Glomerular endothelial cell (primary cell): ENCODE measurements around the gene CREB3L2. TPM values are rescaled to one million over a fixed set of nuclear protein-coding genes. Genes with fewer than 3 reads are reported as not detected.
"Not testable (repeated sequence)": the region's sequence is repeated elsewhere in the genome, so short reads cannot be mapped to it uniquely, and the experiment has no call there.

Experiments used
- DNase-seq: peaks from one replicate; pipeline ENCODE4 v3.0.0-alpha.2; 2011; ENCODE audit warnings: low read depth, low spot score; ENCODE audit errors: extremely low read depth
- total RNA-seq: library from RNA; depleted of rRNA; stranded (reverse); fragments of >200 nt; gene quantifications from 2 replicates; pipeline ENCODE4 v1.2.3, GENCODE V29; 2015

The CREB3L2 gene
- total RNA-seq, 1 donor from 2014 or later: 56.1 TPM

DNA sequence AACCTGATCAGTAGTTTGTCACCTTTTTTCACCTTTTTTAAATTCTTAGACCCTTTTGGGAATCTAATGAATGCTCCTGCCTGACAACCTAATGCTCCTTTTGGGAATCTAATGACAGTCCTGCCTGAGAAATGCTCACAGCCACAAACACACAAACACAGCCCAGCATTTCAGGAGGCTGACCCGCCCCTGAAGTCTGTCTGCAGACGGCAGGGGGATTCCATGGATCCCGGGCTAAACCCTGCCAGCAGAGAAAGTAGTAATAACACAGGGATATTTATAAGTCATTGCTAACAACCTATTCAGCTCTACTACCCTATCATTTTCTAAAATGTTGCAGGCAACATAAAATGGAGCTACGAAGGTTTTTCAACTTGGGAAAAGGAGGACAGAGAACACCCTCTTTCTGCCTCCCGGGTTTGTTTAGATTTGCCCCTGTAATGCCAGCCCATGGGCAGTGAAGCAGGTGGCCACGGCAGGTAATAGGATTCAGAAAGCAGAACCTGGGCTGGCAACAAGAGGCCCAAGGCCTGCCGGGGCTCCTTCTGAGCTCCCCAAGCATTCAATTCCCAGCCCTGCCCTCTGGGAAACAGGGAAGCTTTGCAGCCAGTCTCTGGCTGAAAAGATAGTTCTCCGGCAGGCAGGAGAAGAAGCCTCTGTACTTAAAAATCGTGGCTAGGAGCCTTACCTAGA lies 65.2 kb downstream of the CREB3L2 start:
- no peak for DNase-seq

DNA sequence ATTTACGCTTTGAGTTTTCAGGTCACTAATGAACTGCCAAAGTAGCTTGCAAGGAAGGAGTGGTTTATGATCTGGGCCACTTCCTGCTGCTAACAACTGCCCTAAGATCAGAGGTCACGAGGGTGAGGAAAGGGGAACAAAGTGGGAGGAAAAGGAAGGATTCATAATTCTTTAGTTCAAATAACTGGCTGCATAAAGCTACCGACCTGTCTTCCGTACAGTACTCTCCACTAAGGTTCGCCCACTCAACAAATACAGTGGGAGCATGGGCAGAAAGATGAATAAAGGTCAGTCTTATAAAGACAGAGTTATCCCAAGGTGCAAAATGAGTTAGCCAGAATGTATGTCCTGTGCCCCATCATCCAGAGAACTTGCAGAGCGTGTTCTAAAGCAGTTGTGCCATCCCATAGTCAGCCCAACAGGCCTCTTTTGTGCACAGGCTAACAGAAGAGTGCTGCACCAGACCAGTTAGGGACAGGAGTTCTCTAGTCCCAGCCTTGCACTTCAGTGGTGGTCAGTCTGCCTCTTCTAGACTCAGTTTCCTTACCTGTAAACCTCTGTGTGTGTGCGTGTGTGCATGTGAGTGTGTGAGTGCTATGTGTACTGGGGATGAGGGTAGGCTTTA lies 65.9 kb downstream of the CREB3L2 start:
- no peak for DNase-seq

DNA sequence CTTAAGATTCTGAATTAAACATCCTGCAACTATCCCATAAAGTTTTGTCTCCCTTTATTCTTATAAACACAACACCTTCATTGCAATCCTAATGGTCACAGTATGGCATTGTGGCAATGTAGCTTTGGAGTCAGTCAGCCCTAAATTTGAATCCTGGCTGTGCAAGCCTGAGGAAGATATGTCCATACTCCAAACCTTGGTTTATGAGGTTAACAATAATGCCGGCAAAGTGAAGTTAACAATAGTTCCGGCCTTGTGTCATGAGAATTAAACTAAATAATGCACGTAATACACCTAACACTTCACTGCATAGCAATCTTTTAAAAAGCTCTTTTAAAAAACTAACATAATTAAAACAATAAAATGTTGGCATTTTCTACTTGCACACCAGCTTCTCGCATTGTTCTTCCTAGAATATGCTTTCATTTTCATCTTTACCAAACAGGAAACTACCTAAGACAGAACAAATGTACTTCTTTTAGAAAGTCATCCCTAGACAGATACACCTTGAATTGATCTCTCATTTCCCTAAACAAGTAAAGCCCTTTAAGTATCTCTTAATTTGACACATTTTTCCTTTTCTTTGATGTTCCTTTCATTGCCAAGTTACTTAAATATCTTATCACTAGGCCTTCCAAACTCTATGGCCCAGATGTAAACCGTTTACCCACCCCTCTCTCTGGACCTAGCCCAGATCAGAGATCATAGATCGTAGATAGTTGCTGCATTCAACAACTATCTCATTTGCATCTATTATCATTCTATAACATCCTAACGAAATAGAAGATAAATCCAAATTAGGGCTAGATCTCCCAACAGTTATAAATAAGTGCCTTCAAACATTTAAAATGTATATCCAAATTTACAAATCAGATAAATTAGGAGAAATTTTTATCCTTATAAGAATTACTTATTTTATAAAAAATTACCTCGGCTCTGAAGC lies 66.7 kb downstream of the CREB3L2 start:
- DNase-seq: no peak

DNA sequence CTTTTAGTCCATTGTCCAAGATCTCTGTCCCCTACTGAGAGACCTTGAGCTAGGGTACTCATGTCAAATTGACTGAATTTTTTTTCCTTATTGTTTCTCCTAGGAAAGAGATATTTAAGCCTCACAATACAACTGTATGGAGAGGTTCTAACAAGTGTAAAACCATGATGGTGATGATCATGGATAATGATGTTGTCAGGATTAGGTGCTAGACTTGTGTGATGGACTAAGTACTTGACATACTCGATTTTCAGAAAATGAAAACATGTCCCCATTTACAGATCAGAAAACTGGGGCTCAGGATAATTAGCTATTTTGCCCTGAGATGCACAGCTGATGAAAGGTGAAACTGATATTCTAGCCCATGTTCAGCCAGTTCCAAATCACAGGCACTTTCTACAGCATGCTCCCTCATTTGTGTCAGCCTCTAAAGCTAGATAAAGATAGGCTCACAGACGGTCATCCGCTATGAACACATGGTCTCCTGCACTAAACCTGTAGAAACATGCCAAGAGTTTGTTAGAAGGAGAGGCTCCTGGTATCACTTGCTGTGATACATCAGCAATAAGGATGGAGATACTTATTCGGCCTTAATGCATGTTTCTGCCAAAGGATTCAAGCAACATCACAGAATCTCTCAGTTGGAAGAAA lies 67.6 kb downstream of the CREB3L2 start:
- no peak for DNase-seq

DNA sequence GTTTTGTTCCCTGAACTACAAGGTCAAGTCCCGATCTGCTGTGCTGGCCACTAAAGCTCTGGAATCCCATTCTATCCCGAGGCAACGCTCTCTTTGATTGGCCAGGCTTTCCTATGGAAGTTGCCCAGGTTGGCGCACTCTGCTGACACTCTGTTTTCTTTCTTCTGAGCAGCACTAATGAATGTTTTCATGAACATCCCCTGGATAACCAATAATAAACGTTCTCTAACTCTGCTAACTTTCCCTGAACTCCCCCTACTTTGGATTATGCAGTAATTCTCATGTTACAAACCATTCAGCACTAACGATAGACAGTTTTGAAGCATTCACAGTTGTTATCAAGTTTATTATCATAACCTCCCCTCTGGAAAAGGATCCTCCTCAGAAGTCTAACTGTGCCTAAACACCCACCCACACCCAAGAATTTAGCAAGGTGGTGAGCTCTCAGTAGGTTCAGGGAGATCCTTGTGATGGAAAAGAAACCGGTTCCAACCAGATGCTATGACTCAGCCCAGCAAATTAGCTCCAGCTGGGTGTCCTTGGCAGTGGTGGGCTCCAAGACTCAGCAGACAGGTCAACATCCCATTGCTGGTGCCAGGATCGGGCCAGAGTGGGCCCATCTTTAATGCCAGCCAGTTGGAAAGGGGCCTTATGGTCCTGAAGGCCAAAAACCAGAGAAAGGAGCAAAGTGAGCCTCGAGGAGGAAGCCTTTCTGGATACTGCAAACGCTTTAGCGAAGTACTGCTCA lies 68.4 kb downstream of the CREB3L2 start:
- DNase-seq: no peak

DNA sequence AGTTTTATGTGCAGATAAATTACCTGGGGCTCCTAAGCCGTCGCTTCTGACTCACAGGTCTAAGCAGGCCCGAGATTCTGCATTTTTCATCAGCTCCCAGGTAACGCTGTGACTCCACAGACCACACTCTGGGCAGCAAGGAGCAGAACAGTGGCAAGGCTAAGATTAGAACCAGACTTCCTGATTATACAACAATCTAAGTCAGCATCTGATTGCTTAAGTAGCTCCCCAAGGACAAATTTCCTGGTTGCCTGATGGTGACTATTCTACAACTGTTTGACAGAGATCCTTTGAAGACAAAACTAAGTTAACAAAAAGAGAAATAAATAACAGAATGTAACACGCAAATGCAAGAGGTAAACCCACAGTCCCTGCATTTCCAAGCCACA lies 69.0 kb downstream of the CREB3L2 start:
- no peak for DNase-seq

DNA sequence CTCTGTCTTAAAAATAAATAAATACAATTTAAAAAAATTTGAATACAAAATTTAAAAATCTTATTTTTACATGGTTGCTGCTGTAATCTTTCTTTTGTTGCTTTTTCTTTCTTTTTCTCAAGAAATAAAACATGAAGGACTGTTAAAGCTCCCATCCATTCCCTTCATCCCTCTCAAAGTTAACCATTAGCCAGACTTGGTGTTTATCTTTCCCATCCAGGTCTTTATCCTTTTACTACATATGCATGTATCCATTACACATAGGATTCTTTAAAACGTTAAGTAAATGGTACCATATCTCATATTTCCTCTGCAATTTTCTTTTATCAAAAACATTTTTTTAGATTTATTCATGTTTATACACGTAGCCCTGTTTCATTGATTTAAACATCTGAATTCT lies 70.1 kb downstream of the CREB3L2 start:
- DNase-seq: no peak

DNA sequence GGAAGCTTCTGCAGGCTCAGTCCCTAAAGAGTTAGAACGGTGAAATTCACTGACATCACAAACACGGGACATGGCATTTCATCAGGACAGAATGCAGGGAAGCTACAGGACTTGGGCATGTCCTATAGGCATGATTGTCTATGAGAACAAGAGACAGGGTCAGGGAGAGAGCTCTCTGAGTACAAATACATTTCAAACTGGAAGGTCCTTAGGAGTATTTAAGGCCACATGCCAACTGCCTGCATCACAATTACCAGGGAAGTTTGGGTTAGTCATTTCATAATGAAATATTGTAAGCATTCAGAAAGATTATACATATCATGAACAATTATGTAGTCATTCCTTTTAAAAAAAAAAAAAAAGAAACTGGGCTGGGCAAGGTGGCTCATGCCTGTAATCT lies 71.3 kb downstream of the CREB3L2 start:
- no peak for DNase-seq

DNA sequence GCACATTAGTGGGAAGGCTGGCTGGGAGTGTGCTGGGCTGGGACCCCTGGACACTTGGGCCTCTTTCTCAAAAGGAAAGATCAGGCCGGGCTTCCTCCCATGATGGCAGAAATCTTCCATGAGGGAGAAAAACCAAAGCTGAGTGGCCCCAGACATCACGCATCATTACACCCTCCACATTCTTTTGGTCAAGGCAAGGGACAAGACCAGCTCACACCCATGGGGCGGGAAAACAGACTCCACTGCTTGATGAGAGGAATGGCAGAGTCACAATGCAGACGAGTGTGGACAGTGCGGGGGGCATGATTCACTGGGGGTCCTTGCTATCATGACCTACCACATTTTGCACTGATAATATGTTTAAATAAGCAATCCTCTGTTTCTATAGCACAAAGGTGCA lies 73.3 kb downstream of the CREB3L2 start:
- DNase-seq: no peak

DNA sequence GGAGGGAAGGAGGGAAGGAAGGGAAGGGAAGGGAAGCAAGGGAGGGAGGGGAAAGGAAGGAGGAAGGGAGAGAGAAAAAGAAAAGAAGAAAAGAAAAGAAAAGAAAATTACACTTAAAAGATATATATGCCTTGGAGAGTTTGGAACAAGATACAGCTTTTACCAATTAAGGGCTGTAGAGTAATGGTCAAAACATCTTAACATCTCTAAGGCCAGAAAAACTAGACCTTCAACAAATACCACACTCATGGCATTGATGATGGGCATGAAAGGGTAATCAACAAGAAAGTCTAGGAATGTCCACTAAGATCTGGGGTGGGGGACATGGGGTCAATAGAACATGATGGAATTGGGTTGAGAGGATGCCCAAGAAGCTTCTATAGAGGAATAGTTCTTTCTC lies 74.5 kb downstream of the CREB3L2 start:
- no peak for DNase-seq

DNA sequence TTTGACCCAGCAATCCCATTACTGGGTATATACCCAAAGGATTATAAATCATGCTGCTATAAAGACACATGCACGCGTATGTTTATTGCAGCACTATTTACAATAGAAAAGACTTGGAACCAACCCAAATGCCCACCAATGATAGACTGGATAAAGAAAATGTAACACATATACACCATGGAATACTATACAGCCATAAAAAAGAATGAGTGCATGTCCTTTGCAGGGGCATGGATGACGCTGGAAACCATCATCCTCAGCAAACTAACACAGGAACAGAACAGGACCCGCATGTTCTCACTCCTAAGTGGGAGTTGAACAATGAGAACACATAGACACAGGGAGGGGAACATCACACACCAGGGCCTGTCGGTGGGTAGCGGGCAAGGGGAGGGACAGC lies 75.7 kb downstream of the CREB3L2 start:
- not testable (repeated sequence) for DNase-seq

DNA sequence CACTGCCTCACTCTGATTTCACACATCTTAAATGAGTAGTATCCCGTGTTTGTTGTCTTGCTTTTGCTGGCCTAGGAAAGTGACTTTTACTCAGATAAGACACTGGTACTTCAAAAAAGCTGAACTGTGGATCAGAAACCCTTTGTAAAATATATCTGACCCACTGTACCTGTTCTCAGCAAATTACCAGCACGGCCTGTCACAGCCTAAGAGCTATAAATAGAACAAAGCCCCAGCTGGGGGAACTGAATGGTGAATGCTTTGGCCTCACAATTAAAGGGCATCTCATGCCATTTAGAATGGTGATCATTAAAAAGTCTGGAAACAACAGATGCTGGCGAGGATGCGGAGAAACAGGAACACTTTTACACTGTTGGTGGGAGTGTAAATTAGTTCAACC lies 76.1 kb downstream of the CREB3L2 start:
- no peak for DNase-seq

DNA sequence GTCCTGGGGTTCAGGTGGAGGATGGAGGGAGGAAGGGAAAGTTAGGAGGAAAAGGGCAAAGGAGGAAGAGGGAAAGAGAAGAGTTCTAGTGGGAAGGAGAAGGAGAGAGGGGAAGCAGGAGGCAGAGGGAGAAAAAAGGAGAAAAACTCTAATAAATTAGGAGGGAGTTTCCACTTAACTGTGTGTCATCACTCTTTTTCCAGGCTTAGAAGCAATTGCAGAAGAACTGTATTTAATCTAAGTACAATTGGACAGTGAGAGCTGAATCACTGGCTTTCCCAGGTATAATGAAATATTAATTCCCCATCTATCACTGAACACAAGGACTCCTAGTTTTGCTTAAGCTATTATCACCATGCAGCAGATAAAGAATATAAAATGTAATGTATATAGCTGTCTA lies 76.8 kb downstream of the CREB3L2 start:
- DNase-seq: no peak

DNA sequence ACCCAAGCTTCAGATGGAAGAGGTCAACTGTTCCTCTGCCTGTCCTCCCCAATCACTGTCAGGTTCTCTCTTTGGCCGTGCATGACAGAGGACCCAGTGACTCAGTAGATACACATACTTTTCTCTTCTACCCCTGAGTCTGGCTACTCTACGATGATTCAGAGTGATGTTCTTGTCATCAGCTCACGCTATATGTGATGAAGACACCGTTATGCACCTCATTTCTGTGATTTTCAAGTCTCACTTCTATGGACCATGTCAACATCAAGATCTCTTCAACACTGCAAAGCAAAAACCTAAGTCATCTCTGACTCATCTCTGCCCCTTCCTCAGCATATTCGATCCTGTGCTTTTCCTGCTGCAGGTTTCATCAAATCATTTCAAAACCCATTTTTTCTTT lies 78.5 kb downstream of the CREB3L2 start:
- no peak for DNase-seq

DNA sequence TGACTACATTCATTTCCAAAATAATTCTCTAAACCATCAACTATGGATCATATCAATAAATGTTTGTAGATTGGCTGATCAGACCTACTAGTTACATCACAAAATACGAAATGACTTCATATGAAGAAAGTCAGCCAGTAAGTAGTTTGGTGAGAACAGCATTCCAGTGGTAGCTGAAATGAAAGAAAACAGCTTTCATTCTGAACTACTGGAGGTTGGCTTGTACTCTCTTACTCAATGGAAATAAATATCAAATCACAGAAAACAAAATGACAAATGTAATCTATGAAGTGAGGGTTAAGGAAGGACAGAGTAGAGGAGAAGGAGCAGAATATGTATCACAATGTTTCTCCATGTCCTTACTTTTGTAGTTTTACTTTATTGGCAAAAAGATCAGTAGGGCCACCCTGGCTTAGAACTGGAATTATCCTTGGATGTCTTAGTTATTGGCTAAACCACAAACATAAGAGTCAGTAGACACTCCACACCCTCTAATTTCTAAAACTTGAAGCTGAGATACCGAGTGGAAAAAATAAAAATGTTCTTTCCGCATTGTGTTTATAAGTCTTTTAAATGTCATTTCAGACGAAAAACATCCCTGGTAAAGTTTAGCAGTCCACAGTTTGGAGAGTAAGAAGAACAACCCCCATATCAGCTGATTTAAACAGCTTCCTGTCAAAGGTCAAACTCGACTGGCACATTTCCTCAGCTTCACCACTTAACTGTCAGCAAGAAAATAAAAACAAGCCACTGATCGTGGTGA lies 81.1 kb downstream of the CREB3L2 start:
- DNase-seq: no peak

DNA sequence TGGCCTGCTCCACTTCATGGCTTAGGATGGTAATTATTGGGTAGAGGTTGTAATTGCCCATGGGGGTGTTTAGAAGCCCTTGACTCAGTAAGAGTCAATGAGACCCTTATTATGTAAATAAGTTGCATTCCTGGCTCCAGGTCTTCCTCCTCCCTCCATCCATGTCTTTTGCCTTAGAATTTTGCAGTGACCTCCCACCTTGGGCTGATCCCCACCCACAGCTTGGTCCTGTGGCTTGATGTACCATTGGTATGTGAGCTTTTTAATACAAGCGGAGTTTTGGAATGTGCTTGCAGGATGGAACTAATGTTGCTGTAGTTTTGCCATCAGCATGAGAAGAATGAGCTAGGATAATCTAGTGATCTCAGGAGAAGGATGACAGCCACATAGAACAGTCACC lies 81.9 kb downstream of the CREB3L2 start:
- DNase-seq: no peak

DNA sequence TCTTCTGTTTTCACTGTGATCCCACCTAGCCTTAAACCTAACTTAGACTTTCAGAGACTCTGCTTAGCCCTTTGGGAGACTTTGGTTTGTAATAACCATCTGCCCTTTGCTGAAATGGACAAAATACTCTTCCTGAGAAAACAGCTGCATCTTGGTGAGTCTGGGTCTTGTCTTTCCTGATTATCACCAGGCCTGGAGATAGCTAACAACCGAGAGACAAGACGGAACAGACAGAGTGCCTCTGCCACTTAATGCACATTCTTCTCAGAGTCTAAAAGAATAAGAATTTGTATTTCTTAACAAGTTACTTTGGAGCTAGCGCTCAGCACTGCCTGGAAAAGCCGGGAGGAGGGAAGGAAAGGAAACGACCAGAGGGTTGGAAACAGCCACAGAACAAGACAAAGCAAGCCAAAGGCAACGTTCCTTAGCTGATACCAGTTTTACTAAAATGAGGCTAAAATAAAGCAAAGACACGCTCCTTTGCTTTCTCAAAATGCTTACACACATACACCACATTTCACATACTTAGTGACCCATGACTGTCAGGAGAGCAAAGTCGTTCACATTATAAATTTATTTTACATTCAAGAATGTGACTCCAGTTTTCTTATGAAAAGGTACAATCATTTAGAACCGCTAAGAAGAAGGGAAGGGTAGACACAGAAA lies 84.8 kb downstream of the CREB3L2 start:
- DNase-seq: no peak

DNA sequence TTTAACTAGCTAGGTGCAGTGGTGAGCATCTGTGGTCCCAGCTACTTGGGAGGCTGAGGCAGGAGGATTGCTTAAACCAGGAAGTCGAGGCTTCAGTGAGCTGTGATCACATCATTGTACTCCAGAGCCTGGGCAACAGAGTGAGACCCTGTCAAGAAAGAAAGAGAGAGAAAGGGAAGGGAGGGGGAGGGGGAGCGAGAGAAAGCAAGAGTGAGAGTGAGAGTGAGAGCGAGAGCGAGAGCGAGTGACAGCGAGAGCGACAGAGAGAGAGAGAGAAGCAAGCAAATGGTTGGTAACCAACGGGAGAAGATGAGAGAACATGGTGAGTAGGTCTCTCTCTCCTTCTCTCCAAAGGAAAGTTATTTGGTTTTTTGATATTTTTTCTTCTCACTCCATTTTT lies 85.3 kb downstream of the CREB3L2 start:
- DNase-seq: no peak

DNA sequence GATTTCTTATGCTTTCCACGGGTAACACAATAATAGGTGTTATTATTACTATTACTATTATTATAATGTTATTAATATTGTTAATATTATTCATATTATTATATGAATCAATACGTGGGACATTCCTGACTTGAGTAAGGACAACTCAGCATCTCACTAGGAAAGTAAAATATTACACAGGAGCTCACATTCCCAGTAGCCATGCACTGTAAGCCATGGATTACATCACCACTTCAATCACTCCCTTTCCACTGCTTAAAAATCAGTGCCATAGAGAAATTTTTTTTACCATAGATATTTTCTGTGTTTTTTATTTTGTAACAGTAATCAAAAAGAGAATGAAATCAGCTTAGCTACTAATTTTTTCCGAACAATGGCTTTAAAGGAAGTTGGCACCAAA lies 86.6 kb downstream of the CREB3L2 start:
- DNase-seq: no peak
